ENCODE measurements around the gene SLC24A1. TPM values are rescaled to one million over a fixed set of nuclear protein-coding genes. Genes with fewer than 3 reads are reported as not detected.

The SLC24A1 gene
- total and polyA plus RNA-seq, 2 experiments from 2014 or later, result 4.9 to 7.2 TPM

GRCh38 chr15:65659502-65660052, 37.8 kb downstream of the SLC24A1 start:
- H3K27ac ChIP-seq, result no peak overlapping the region

GRCh38 chr15:65660927-65661326, 39.2 kb downstream of the SLC24A1 start:
- no peaks in the 10 kb centered on the region for H3K79me2 ChIP-seq (ENCODE audit: insufficient read depth)
- H3K4me1 ChIP-seq (ENCODE audit: insufficient read depth), result no peaks in the 10 kb centered on the region
- H3K4me2 ChIP-seq (ENCODE audit: unreplicated experiment), result no peak overlapping the region
- no peak overlapping the region for H2AFZ ChIP-seq
- H3K9ac ChIP-seq, result no peak overlapping the region
- peaks cover 7% of the 10 kb centered on the region for H3F3A ChIP-seq (ENCODE audit: insufficient read depth)
- H3K27me3 ChIP-seq (replicated peaks; ENCODE audit: insufficient read depth), result no peaks in the 10 kb centered on the region
- WGBS, 2 experiments (ENCODE audit: low coverage in 1 of 2, low lambda C conversion rate in 2 of 2, missing lambda C conversion rate in 2 of 2), result 91 to 92% methylated on average over 2 of the region's 2 CpGs
- H3K9me3 ChIP-seq (ENCODE audit: low read depth), result no peaks in the 10 kb centered on the region
- H3K9me2 ChIP-seq (ENCODE audit: insufficient read depth), result no peaks in the 10 kb centered on the region
- TF ChIP-seq EZH2phosphoT487 (IDR thresholded peaks at IDR 0.05; ENCODE audit: insufficient read depth, low read depth), result no peak
- TF ChIP-seq EZH2 (IDR thresholded peaks at IDR 0.05; ENCODE audit: insufficient read depth, poor library complexity, severe bottlenecking), result no peak
- H3K4me3 ChIP-seq, result no peak overlapping the region
- peak; percentile 49 for DNase-seq
- H3K36me3 ChIP-seq (ENCODE audit: low read depth), result 0 out of 2 replicates have a peak, but pooled peaks cover 3% of the 10 kb centered on the region
- no peak overlapping the region for H3K27ac ChIP-seq
- in situ Hi-C loops (cut with MboI), result no loop called here
- no peaks in the 10 kb centered on the region for H4K20me1 ChIP-seq (ENCODE audit: insufficient read depth)

More at GRCh38 chr15:65659502-65660052, 37.8 kb downstream of the SLC24A1 start:
- Histone ChIP-seq H3K27me3 (replicated peaks; ENCODE audit: insufficient read depth) (no peaks in the 10 kb centered on the region), H3K4me3 (no peak overlapping the region), H2AFZ (no peak overlapping the region), H3K36me3 (ENCODE audit: low read depth) (0 out of 2 replicates have a peak, but pooled peaks cover 3% of the 10 kb centered on the region), H3K9ac (no peak overlapping the region), H3K79me2 (ENCODE audit: insufficient read depth) (no peaks in the 10 kb centered on the region), H4K20me1 (ENCODE audit: insufficient read depth) (no peaks in the 10 kb centered on the region), H3K9me3 (ENCODE audit: low read depth) (no peaks in the 10 kb centered on the region), H3F3A (ENCODE audit: insufficient read depth) (peaks cover 20% of the 10 kb centered on the region), H3K9me2 (ENCODE audit: insufficient read depth) (no peaks in the 10 kb centered on the region), H3K4me1 (ENCODE audit: insufficient read depth) (peaks cover 12% of the 10 kb centered on the region), H3K4me2 (ENCODE audit: unreplicated experiment) (no peak overlapping the region)
- no peak for DNase-seq
- in situ Hi-C loops (cut with MboI), result no loop called here
- TF ChIP-seq EZH2 (IDR thresholded peaks at IDR 0.05; ENCODE audit: insufficient read depth, poor library complexity, severe bottlenecking), result no peak
- TF ChIP-seq EZH2phosphoT487 (IDR thresholded peaks at IDR 0.05; ENCODE audit: insufficient read depth, low read depth), result no peak
- WGBS, 2 experiments (ENCODE audit: low coverage in 1 of 2, low lambda C conversion rate in 2 of 2, missing lambda C conversion rate in 2 of 2), result 89 to 95% methylated on average over 4 of the region's 4 CpGs

GRCh38 chr15:65663521-65663920, 41.8 kb downstream of the SLC24A1 start:
- Histone ChIP-seq H2AFZ (no peak overlapping the region), H3K9ac (no peak overlapping the region), H3K4me1 (ENCODE audit: insufficient read depth) (no peaks in the 10 kb centered on the region), H3K9me3 (ENCODE audit: low read depth) (no peaks in the 10 kb centered on the region), H3K4me3 (no peak overlapping the region), H3K4me2 (ENCODE audit: unreplicated experiment) (no peak overlapping the region), H3K27ac (no peak overlapping the region), H4K20me1 (ENCODE audit: insufficient read depth) (no peaks in the 10 kb centered on the region), H3K27me3 (replicated peaks; ENCODE audit: insufficient read depth) (no peaks in the 10 kb centered on the region), H3K79me2 (ENCODE audit: insufficient read depth) (no peaks in the 10 kb centered on the region), H3F3A (ENCODE audit: insufficient read depth) (peaks cover 7% of the 10 kb centered on the region), H3K9me2 (ENCODE audit: insufficient read depth) (no peaks in the 10 kb centered on the region), H3K36me3 (ENCODE audit: low read depth) (0 out of 2 replicates have a peak, but pooled peaks cover 3% of the 10 kb centered on the region)
- no peak for DNase-seq
- 86 to 89% methylated on average over 3 of the region's 3 CpGs for WGBS, 2 experiments (ENCODE audit: low coverage in 1 of 2, low lambda C conversion rate in 2 of 2, missing lambda C conversion rate in 2 of 2)
- in situ Hi-C loops (cut with MboI), result no loop called here
- TF ChIP-seq EZH2 (IDR thresholded peaks at IDR 0.05; ENCODE audit: insufficient read depth, poor library complexity, severe bottlenecking), result no peak
- no peak for TF ChIP-seq EZH2phosphoT487 (IDR thresholded peaks at IDR 0.05; ENCODE audit: insufficient read depth, low read depth)

GRCh38 chr15:65666257-65666656, 44.5 kb downstream of the SLC24A1 start:
- Histone ChIP-seq H3K9me2 (ENCODE audit: insufficient read depth) (no peaks in the 10 kb centered on the region), H3K4me1 (ENCODE audit: insufficient read depth) (no peaks in the 10 kb centered on the region), H3K9ac (peak overlapping the region; percentile 53), H3K36me3 (ENCODE audit: low read depth) (peaks cover 24% of the 10 kb centered on the region), H3F3A (ENCODE audit: insufficient read depth) (no peaks in the 10 kb centered on the region), H3K27ac (peak overlapping the region; percentile 60), H3K79me2 (ENCODE audit: insufficient read depth) (no peaks in the 10 kb centered on the region), H3K27me3 (replicated peaks; ENCODE audit: insufficient read depth) (no peaks in the 10 kb centered on the region), H3K4me3 (no peak overlapping the region), H3K9me3 (ENCODE audit: low read depth) (no peaks in the 10 kb centered on the region), H3K4me2 (ENCODE audit: unreplicated experiment) (no peak overlapping the region), H4K20me1 (ENCODE audit: insufficient read depth) (no peaks in the 10 kb centered on the region), H2AFZ (no peak overlapping the region)
- in situ Hi-C loops (cut with MboI), result no loop called here
- no peak for TF ChIP-seq EZH2phosphoT487 (IDR thresholded peaks at IDR 0.05; ENCODE audit: insufficient read depth, low read depth)
- no peak for TF ChIP-seq EZH2 (IDR thresholded peaks at IDR 0.05; ENCODE audit: insufficient read depth, poor library complexity, severe bottlenecking)
- peak; percentile 63 for DNase-seq
- WGBS, 2 experiments (ENCODE audit: low coverage in 1 of 2, low lambda C conversion rate in 2 of 2, missing lambda C conversion rate in 2 of 2), result 58 to 66% methylated on average over 3 of the region's 3 CpGs

Data from GM23248 (cell line).